NB4 (cell line): ENCODE results near the gene IL7R.

Experiments used
- DNase-seq: peaks from one replicate; pipeline ENCODE4 v3.0.0; 2010; ENCODE audit warnings: low read depth
- H3K4me3 ChIP-seq: one replicate; pipeline ENCODE4 v1.5.1; 2011; ENCODE audit warnings: mild to moderate bottlenecking, low read depth, low read length, moderate library complexity
- CTCF ChIP-seq: IDR thresholded peaks from one replicate; pipeline ENCODE4 v1.5.1; 2012; ENCODE audit warnings: low read depth, low read length
- MAX ChIP-seq: IDR thresholded peaks from 2 replicates; pipeline ENCODE4 v1.6.1; 2011; ENCODE audit warnings: low read depth, low read length
- MYC ChIP-seq: IDR thresholded peaks from 2 replicates; pipeline ENCODE4 v1.6.1; 2011; ENCODE audit warnings: low read depth, low read length
- POLR2A ChIP-seq: IDR thresholded peaks from 2 replicates; pipeline ENCODE4 v1.6.1; 2011; ENCODE audit warnings: mild to moderate bottlenecking; ENCODE audit not compliant: insufficient read length; ENCODE audit errors: extremely low read depth

Gene IL7R

GRCh38 chr5:35847491-35847890 is 9.2 kb upstream of the IL7R start:
- DNase-seq, result no peak
- no peak overlapping the region for H3K4me3 ChIP-seq
- TF ChIP-seq MYC (no peak), MAX (no peak), POLR2A (no peak), CTCF (no peak)

DNA sequence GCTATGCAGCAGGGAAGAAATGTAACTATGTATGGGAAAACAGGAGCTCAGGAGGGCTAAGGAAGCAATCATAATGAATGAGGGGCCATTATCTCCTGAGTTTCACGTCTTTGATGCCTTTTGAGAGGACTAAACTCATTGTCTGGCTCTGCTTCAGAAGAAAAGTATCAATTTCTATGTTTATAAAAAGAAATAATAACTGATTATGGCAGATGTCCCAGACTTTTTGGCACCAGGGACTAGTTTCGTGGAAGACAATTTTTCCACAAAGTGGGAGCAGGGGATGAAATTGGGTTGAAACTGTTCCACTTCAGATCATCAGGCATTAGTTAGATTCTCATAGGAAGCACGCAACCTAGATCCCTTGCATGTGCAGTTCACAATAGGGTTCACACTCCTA is 8.7 kb upstream of the IL7R start:
- DNase-seq, result no peak
- no peak overlapping the region for H3K4me3 ChIP-seq
- no peak for TF ChIP-seq MYC

- no peak for DNase-seq
- TF ChIP-seq POLR2A (no peak), CTCF (no peak), MYC (no peak), MAX (no peak)
- no peak overlapping the region for H3K4me3 ChIP-seq
These were observed 6.8 kb upstream of the IL7R start for GRCh38 chr5:35849860-35850259.

DNA sequence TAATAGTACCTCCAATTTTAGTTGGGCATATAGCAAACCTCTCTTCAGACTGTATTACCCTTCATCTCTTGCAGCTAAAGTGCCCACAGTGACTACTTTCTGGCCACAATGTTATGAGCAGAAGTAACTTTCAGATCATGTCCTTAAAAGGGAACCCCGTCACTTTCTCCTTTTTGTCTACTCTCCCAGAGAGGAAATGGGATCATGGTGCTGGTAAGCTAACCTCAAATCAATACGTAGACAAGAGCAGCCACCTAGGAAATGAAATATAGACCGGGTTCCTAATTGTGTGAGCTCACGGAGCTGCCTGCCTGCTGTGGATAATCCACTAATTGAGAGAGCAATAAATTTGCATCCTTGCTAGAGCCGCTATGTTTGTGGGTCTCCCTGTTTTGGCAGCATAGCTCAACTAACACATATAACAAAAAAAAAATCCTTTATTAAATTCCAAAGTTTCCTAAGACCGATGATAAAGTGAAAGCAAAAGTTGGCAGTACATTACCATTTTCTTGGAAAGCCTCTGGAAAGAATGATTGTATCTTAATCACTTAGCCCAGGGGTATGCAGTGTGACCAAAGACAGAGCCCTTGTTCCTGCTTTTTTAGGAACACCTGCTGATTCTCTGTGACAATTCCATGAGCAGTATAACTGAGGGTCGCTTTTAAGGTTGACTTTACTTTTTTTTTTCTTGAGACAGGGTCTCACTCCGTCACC is 5.6 kb upstream of the IL7R start:
- TF ChIP-seq MAX (no peak), MYC (no peak), CTCF (no peak), POLR2A (no peak)
- DNase-seq, result no peak

DNA sequence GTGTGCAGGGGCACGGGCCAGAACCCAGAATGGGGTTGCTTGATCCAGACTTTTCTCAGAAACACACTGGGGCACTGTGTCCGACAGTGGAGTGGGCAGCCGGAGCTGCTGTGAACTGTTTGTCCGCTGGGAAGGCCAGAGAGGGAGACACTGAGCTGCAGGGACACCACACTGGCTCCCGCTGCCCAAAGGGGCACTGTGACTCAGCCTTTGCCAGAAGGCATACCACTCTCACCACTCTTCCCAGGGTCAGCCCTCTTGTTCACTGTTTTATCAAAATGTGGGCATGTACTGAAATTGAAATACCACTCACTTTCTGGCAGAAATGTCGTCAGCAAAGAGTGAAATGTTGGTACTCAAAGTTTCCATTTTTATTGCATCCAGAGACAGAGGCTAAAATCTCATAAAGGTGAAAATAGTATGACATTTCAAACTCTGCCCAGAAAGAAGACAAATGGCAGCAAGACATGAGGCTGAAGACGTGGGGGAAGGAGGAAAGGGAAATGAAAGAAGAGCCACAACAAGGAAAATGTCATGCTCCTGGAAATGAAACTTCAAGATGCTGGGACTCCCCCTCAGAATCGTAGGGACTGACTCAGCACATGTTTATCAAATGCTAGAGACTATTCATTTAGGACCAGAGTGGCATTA is 4.5 kb upstream of the IL7R start:
- no peak overlapping the region for H3K4me3 ChIP-seq

More for the DNA sequence above, 5.6 kb upstream of the IL7R start:
- no peak overlapping the region for H3K4me3 ChIP-seq

More for the DNA sequence above, 4.5 kb upstream of the IL7R start:
- TF ChIP-seq MAX (no peak), POLR2A (no peak), MYC (no peak), CTCF (no peak)
- DNase-seq, result no peak
